Stimulated activated CD4-positive, alpha-beta T cell treated with anti-CD3 and anti-CD28 coated beads, TNF-alpha, amount 100 ng/mL, for 4 hours (primary cell): ENCODE data around the gene SNTB2.

ENCODE experiments used
- DNase-seq, 3 experiments: peaks; one replicate each; pipeline ENCODE4 v3.0.0-alpha.2; 2020; ENCODE audit warnings: low read depth in 3 of 3

SNTB2 gene

GRCh38 chr16:69318911-69319289 is 131.9 kb downstream of the SNTB2 start:
- DNase-seq: no peak

GRCh38 chr16:69319381-69319780 is 132.4 kb downstream of the SNTB2 start:
- DNase-seq: no peak

- DNase-seq: no peak
Measured at GRCh38 chr16:69319826-69320739, 133.1 kb downstream of the SNTB2 start.

- no peak for DNase-seq
Measured at GRCh38 chr16:69320740-69321073, 133.7 kb downstream of the SNTB2 start.

GRCh38 chr16:69321080-69321479 is 134.1 kb downstream of the SNTB2 start:
- DNase-seq: no peak

- DNase-seq: no peak
Measured at GRCh38 chr16:69322343-69322742, 135.4 kb downstream of the SNTB2 start.

GRCh38 chr16:69323415-69323814 is 136.5 kb downstream of the SNTB2 start:
- DNase-seq: no peak

GRCh38 chr16:69324013-69324531 is 137.1 kb downstream of the SNTB2 start:
- no peak for DNase-seq

- no peak for DNase-seq
Measured at GRCh38 chr16:69324585-69325253, 137.8 kb downstream of the SNTB2 start.

- no peak for DNase-seq
Measured at GRCh38 chr16:69325784-69326171, 138.8 kb downstream of the SNTB2 start.

- no peak for DNase-seq
Measured at GRCh38 chr16:69326172-69326873, 139.4 kb downstream of the SNTB2 start.

GRCh38 chr16:69327585-69328310 is 140.8 kb downstream of the SNTB2 start:
- no peak for DNase-seq

GRCh38 chr16:69328854-69329316 is 141.9 kb downstream of the SNTB2 start:
- DNase-seq: no peak

GRCh38 chr16:69329369-69330285 is 142.7 kb downstream of the SNTB2 start:
- DNase-seq: peak in 2 of 3 experiments; percentile 41 to 42

- DNase-seq: peak; percentile 68 to 77 (median 73)
Measured at GRCh38 chr16:69330286-69331109, 143.5 kb downstream of the SNTB2 start, which contains the start of gene PDF. TSS of gene PDF (minus strand) at chr16:69330588. CDS start at chr16:69330570, 18 bp downstream.

GRCh38 chr16:69334696-69335095 is 147.7 kb downstream of the SNTB2 start:
- no peak for DNase-seq

- no peak for DNase-seq
Measured at GRCh38 chr16:69338557-69339288, 151.8 kb downstream of the SNTB2 start.

- DNase-seq: peak; percentile 77 to 83 (median 83)
Measured at GRCh38 chr16:69339289-69340094, 152.5 kb downstream of the SNTB2 start, which contains the start of the genes COG8 and NIP7. TSS of gene COG8 (minus strand) at chr16:69339564. CDS start at chr16:69339552, 12 bp downstream. TSS of gene NIP7 (plus strand) at chr16:69339772. CDS start at chr16:69339830, 58 bp downstream.
